OCI-LY7 (cell line): ENCODE data around the gene OR6N1. TPM values are rescaled to one million over a fixed set of nuclear protein-coding genes. Genes with fewer than 3 reads are reported as not detected.

Experiments used
- BruUV-seq: library from RNA; stranded (reverse); fragments of 400-500 nt; replicated peaks from 2 replicates; lab custom pipeline; 2021; lab: Mats Ljungman, UMichigan
- CTCF ChIA-PET: fragments of 300-600 bp; sonication (Branson Sonifier 250); formaldehyde crosslinking; loops from one replicate; lab custom pipeline; 2022; ENCODE audit warnings: antibody characterized with exemption; ENCODE audit not compliant: unreplicated experiment; lab: Charles Lee
- POLR2A ChIA-PET: fragments of 300-600 bp; sonication (Branson Sonifier 250); formaldehyde crosslinking; loops from one replicate; lab custom pipeline; 2022; ENCODE audit warnings: antibody characterized with exemption; lab: Charles Lee
- DNase-seq: peaks from one replicate; pipeline ENCODE4 v3.0.0-alpha.2; 2015; ENCODE audit warnings: low spot score
- H2AFZ ChIP-seq: fragments of 200-600 bp; sonication (generic), shearing (Covaris generic); 2 replicates; pipeline ENCODE4 v1.6.1; 2014; ENCODE audit warnings: mild to moderate bottlenecking, antibody characterized with exemption, low read length, moderate library complexity
- H3K27ac ChIP-seq: fragments of 200-600 bp; sonication (generic); 2 replicates; pipeline ENCODE4 v1.5.1; 2014; ENCODE audit warnings: mixed run types, low read depth, mild to moderate bottlenecking, moderate library complexity, low read length, inconsistent platforms; ENCODE audit not compliant: poor library complexity, severe bottlenecking
- H3K36me3 ChIP-seq: fragments of 200-600 bp; sonication (generic); 2 replicates; pipeline ENCODE4 v1.6.1; 2014; ENCODE audit warnings: mild to moderate bottlenecking, antibody characterized with exemption, low read length, moderate library complexity, mixed read lengths; ENCODE audit not compliant: insufficient read depth
- H3K4me1 ChIP-seq: fragments of 200-600 bp; sonication (generic); 2 replicates; pipeline ENCODE4 v1.5.1; 2014; ENCODE audit warnings: mild to moderate bottlenecking, low read length; ENCODE audit not compliant: insufficient read depth, poor library complexity, severe bottlenecking
- H3K4me2 ChIP-seq: fragments of 200-600 bp; sonication (generic); 2 replicates; pipeline ENCODE4 v1.6.1; 2014; ENCODE audit warnings: mild to moderate bottlenecking, low read length
- H3K4me3 ChIP-seq: fragments of 200-600 bp; sonication (generic); 2 replicates; pipeline ENCODE4 v1.5.1; 2014; ENCODE audit warnings: mild to moderate bottlenecking, low read depth, low read length; ENCODE audit not compliant: poor library complexity, severe bottlenecking
- H3K79me2 ChIP-seq: fragments of 200-600 bp; sonication (generic); 2 replicates; pipeline ENCODE4 v1.6.1; 2016; ENCODE audit warnings: low read depth, mild to moderate bottlenecking, low read length, moderate library complexity, mixed read lengths; ENCODE audit not compliant: insufficient read depth
- H3K9me2 ChIP-seq: fragments of 200-600 bp; sonication (generic); 2 replicates; pipeline ENCODE4 v1.6.1; 2016; ENCODE audit warnings: mild to moderate bottlenecking, low read length, mixed read lengths; ENCODE audit not compliant: insufficient read depth
- H3K9me3 ChIP-seq: fragments of 200-600 bp; sonication (generic); 2 replicates; pipeline ENCODE4 v1.6.1; 2014; ENCODE audit warnings: mild to moderate bottlenecking, mixed run types, low read length, mixed read lengths
- H4K20me1 ChIP-seq: fragments of 200-600 bp; sonication (generic); 2 replicates; pipeline ENCODE4 v1.6.1; 2014; ENCODE audit warnings: mild to moderate bottlenecking, antibody characterized with exemption, low read length, moderate library complexity, mixed read lengths; ENCODE audit not compliant: insufficient read depth
- EZH2phosphoT487 ChIP-seq: fragments of 200-600 bp; sonication (generic); IDR thresholded peaks from 2 replicates; pipeline ENCODE4 v1.6.1; 2018; ENCODE audit warnings: low read depth, borderline replicate concordance, mild to moderate bottlenecking, mixed run types, antibody characterized with exemption, low read length, moderate library complexity, mixed read lengths
- intact Hi-C: fragments of 100-400 bp; cut with micrococcal nuclease; formaldehyde crosslinking; loops from one replicate; pipeline ENCODE4 v1.10.0; 2022; ENCODE audit not compliant: unreplicated experiment
- total RNA-seq, 2 experiments: library from RNA; depleted of rRNA in 1 of 2; stranded (reverse); fragments of >200 nt in 1 of 2; shearing (Covaris generic) in 1 of 2; gene quantifications; 2 replicates each; pipeline ENCODE4 v1.2.3, GENCODE V29; 2014 to 2022
- TF ChIP-seq, protein P1 (sequence below): fragments of 200-600 bp; sonication (generic); conservative IDR thresholded peaks from 2 replicates; pipeline ENCODE4 v1.5.1; 2014; ENCODE audit warnings: mild to moderate bottlenecking, antibody characterized with exemption, low read length, moderate library complexity, mixed read lengths

OR6N1 gene
- total RNA-seq, 2 experiments from 2014 or later: not detected

DNA sequence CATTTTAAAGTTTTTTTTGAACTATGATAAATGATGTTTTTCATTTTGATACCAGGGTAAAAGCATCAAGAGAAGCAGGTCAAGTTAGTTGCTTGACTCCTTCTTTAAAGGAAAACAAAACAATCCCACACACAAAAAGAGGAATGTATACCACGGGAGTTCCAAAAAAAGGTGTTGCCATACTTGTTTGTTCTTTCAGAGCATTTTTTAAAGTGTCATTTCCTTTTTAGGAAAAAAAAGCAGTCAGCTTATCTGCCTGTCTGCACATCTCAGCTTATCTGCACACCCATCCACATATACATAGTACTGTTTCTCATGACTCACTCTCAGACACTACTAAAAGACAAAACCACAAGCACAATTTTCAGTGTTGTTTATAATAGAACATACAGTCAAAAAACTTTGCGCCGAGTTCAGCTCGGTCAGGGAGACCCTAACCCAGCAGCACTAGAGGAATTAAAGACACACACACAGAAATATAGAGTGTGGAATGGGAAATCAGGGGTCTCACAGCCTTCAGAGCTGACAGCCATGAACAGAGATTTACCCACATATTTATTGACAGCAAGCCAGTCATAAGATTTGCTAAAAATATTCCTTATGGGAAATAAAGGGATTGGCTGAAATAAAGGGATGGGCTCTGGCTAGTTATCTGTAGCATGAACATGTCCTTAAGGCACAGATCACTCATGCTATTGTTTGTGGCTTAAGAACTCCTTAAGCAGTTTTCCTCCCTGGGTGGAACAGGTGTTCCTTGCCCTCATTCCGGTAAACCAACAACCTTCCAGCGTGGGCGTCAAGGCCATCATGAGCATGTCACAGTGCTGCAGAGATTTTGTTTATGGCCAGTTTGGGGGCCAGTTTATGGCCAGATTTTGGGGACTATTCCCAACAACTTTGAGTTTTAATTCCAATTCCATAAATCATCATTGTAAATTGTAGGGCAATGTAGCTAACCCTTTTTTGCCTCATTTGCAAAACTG lies 47.8 kb upstream of the OR6N1 start:
- H3K4me1 ChIP-seq: no peaks in the 10 kb centered on the region
- no peak overlapping the region for H3K27ac ChIP-seq
- H4K20me1 ChIP-seq: no peaks in the 10 kb centered on the region
- no peaks in the 10 kb centered on the region for H3K9me2 ChIP-seq
- no TSS peak for BruUV-seq
- no peak for TF ChIP-seq EZH2phosphoT487
- TF ChIP-seq, protein P1, sequence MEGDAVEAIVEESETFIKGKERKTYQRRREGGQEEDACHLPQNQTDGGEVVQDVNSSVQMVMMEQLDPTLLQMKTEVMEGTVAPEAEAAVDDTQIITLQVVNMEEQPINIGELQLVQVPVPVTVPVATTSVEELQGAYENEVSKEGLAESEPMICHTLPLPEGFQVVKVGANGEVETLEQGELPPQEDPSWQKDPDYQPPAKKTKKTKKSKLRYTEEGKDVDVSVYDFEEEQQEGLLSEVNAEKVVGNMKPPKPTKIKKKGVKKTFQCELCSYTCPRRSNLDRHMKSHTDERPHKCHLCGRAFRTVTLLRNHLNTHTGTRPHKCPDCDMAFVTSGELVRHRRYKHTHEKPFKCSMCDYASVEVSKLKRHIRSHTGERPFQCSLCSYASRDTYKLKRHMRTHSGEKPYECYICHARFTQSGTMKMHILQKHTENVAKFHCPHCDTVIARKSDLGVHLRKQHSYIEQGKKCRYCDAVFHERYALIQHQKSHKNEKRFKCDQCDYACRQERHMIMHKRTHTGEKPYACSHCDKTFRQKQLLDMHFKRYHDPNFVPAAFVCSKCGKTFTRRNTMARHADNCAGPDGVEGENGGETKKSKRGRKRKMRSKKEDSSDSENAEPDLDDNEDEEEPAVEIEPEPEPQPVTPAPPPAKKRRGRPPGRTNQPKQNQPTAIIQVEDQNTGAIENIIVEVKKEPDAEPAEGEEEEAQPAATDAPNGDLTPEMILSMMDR: no peak
- H2AFZ ChIP-seq: no peak overlapping the region
- intact Hi-C loops: no loop called here
- H3K4me2 ChIP-seq: no peak overlapping the region
- ChIA-PET POLR2A (interaction anchor here (0.6 kb wide), 1 partner anchor 30 kb away, joined by 6 read pairs; no protein-coding TSS in a partner anchor), CTCF (no interaction called here)
- no peaks in the 10 kb centered on the region for H3K9me3 ChIP-seq
- H3K4me3 ChIP-seq: no peak overlapping the region
- H3K36me3 ChIP-seq: no peaks in the 10 kb centered on the region
- DNase-seq: no peak
- no peaks in the 10 kb centered on the region for H3K79me2 ChIP-seq

DNA sequence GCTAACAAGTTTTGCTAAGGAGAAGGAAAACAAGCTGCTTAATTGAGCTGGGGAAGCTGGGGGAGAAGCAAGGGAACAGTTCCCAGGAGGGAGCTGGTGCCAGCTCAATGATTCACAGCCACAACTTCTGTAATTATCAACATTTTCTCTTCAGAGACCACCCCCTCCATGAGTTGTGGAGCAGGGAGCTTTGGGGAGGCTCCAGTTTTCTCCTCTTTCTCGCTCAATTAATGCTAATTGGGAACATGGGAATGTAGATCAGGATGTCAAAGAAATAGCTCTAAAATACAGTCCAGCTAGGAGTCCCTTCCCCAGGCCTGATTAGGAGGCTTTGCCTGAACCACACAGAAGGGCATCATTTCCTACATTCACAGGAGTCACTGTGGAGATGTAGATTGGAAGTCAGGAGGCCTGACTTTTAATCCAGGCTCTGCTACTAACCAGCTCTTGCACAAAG lies 47.0 kb upstream of the OR6N1 start:
- H3K9me2 ChIP-seq: no peaks in the 10 kb centered on the region
- H3K79me2 ChIP-seq: no peaks in the 10 kb centered on the region
- intact Hi-C loops: no loop called here
- no peaks in the 10 kb centered on the region for H3K36me3 ChIP-seq
- DNase-seq: no peak
- no peak overlapping the region for H3K4me3 ChIP-seq
- POLR2A ChIA-PET: no interaction called here
- no peaks in the 10 kb centered on the region for H3K4me1 ChIP-seq
- H3K9me3 ChIP-seq: no peaks in the 10 kb centered on the region
- no peak overlapping the region for H3K4me2 ChIP-seq
- no TSS peak for BruUV-seq
- H3K27ac ChIP-seq: no peak overlapping the region
- TF ChIP-seq EZH2phosphoT487: no peak
- TF ChIP-seq, protein P1: no peak
- CTCF ChIA-PET: no interaction called here
- H2AFZ ChIP-seq: no peak overlapping the region
- H4K20me1 ChIP-seq: no peaks in the 10 kb centered on the region

DNA sequence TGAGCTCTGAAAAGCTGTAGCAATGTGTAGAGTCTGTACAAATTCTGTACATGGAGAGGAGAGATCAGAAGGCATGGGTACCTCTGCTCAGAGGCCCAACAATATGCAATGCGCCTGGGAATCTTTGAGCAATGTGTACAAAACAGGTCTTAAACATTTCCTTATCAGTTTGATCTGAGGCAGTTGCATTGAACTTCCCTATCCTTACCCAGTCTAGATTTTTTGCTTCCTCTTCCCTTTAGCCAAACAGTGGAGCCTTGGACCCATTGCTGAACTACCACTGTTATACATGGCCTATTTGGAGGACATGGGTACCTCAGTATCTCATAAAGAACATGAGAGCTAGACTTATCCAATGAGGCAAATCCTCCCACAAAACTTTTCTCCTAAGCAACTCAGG lies 46.6 kb upstream of the OR6N1 start:
- no peak for DNase-seq
- ChIA-PET POLR2A (no interaction called here), CTCF (no interaction called here)
- TF ChIP-seq EZH2phosphoT487: no peak
- TF ChIP-seq, protein P1: no peak
- BruUV-seq: no TSS peak
- intact Hi-C loops: no loop called here
- Histone ChIP-seq H4K20me1 (no peaks in the 10 kb centered on the region), H3K4me3 (no peak overlapping the region), H3K9me3 (no peaks in the 10 kb centered on the region), H3K4me1 (no peaks in the 10 kb centered on the region), H3K9me2 (no peaks in the 10 kb centered on the region), H2AFZ (no peak overlapping the region), H3K27ac (no peak overlapping the region), H3K79me2 (no peaks in the 10 kb centered on the region), H3K36me3 (no peaks in the 10 kb centered on the region), H3K4me2 (no peak overlapping the region)
